ENCODE data around the gene PRDM12. TPM values are rescaled to one million over a fixed set of nuclear protein-coding genes. Genes with fewer than 3 reads are reported as not detected.
"Not testable (repeated sequence)": the region's sequence is repeated elsewhere in the genome, so short reads cannot be mapped to it uniquely, and the experiment has no call there.

PRDM12 gene
- polyA plus RNA-seq, 1 experiment = not detected

DNA sequence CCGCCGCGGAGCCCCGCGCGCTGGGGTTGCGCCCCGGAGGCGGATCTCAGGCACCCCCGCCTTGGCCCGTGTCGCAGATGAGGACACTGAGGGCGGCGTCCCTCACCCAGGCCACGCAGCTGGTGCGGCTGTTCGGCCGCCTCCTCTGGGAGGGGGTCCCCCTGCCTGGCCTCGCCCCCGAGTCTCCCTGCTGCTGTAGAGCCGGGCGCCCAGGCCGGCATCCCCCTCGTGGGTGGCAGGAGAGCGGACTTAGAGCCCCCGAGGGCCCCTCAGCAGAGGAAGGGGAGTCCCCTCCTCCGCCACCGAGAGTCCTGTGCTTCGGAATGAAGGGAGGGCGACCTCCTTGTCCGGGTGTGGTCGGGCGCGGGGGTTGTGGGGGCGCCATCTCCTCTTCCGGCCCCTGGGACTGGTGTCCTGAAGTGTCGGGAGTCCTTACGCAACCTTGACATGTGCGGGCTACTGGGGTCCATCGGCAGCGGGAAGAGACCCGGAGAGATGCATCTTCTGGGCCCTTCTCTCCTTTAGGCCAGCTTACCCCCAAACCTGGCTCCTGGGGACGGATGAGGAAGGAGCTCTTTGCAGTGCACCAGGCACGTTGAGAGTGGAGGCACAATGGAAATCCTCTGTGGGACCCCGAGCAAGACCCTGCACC is 17.5 kb downstream of the PRDM12 start:
- TF ChIP-seq, protein P1, sequence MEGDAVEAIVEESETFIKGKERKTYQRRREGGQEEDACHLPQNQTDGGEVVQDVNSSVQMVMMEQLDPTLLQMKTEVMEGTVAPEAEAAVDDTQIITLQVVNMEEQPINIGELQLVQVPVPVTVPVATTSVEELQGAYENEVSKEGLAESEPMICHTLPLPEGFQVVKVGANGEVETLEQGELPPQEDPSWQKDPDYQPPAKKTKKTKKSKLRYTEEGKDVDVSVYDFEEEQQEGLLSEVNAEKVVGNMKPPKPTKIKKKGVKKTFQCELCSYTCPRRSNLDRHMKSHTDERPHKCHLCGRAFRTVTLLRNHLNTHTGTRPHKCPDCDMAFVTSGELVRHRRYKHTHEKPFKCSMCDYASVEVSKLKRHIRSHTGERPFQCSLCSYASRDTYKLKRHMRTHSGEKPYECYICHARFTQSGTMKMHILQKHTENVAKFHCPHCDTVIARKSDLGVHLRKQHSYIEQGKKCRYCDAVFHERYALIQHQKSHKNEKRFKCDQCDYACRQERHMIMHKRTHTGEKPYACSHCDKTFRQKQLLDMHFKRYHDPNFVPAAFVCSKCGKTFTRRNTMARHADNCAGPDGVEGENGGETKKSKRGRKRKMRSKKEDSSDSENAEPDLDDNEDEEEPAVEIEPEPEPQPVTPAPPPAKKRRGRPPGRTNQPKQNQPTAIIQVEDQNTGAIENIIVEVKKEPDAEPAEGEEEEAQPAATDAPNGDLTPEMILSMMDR (IDR thresholded peaks at IDR 0.05; ENCODE audit: low read depth, low read length) = no peak
- Histone ChIP-seq H3K27me3 (ENCODE audit: control insufficient read depth, insufficient read depth, low read length) (peaks cover 24% of the 10 kb centered on the region), H3K4me3 (ENCODE audit: low read depth, low read length) (peak overlapping the region; percentile 56), H3K27ac (ENCODE audit: low read depth, low read length) (no peak overlapping the region), H3K9me3 (ENCODE audit: control insufficient read depth, insufficient read depth, low read length) (peaks cover 6% of the 10 kb centered on the region; the same call in 1 of the 2 replicates)
- CTCF ChIA-PET = interaction anchor here (0.6 to 8.0 kb wide), 10 partner anchors 9 to 880 kb away, joined by 4 to 188 read pairs (median 4); partner anchors contain the start of gene EXOSC2
- no peak for DNase-seq (ENCODE audit: low read depth, low spot score)
- POLR2A ChIA-PET = no interaction called here

DNA sequence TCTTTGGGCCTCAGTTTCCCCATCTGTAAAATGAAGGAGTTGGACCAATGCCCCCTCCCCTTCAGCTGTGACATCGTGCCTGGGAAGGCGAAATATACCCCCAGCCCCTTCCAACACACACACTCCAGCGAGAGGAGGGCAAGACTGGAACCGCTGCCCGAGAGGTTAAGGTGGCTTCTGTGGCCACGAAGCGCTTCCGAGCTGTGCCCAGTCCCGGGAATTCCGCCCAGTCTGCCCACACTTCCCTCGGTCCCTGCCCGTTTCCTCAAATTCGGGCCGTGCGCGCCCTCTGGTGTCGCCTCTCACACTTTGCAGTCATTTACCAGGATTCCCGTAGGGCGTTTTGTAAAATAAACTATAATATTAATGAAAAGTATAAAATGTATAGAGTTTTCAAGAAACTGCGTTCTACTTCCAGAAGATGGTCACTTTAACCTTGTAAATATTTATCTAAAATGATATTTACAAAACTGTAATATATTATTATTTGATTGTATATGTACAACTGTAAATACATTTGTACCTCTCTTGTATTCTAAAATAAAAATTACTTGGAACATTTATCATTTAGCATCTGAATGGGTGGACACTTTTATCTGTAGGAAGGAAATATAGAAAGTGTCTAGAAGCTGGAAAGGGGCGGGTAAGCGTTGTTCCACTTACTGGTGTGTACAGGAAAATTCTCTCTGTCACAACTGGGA is 18.2 kb downstream of the PRDM12 start:
- Histone ChIP-seq H3K9me3 (ENCODE audit: control insufficient read depth, insufficient read depth, low read length) (peaks cover 6% of the 10 kb centered on the region; the same call in 1 of the 2 replicates), H3K27me3 (ENCODE audit: control insufficient read depth, insufficient read depth, low read length) (peaks cover 19% of the 10 kb centered on the region), H3K4me3 (ENCODE audit: low read depth, low read length) (peak overlapping the region; percentile 36), H3K27ac (ENCODE audit: low read depth, low read length) (no peak overlapping the region)
- POLR2A ChIA-PET = no interaction called here
- TF ChIP-seq, protein P1 (IDR thresholded peaks at IDR 0.05; ENCODE audit: low read depth, low read length) = peak; percentile 86
- CTCF ChIA-PET = interaction anchor here (0.6 to 8.0 kb wide), 17 partner anchors 10 to 881 kb away, joined by 3 to 188 read pairs (median 4); partner anchors contain the start of gene EXOSC2
- DNase-seq (ENCODE audit: low read depth, low spot score) = no peak

DNA sequence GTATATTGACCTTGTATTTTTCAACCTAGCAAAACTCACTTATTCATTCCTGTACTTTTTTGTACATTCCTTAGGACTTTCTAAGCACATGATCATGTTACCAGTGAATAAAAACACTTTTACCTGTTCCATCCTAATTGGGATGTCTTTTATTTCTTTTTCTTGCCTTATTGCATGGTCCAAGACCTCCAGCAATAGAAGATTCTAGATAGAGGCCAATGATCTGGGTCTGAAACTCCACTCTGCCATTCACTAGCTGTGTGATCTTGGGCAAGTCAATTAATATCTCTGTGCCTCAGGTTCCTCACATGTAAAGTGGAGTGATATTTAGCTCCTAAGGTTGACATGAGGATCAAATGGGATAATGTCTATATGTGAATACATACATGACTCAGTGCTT is 20.7 kb downstream of the PRDM12 start:
- no peak overlapping the region for H3K4me3 ChIP-seq (ENCODE audit: low read depth, low read length)
- H3K27ac ChIP-seq (ENCODE audit: low read depth, low read length) = no peak overlapping the region
- ChIA-PET CTCF (interaction anchor here (0.7 to 8.0 kb wide), 5 partner anchors 16 to 228 kb away, joined by 3 to 188 read pairs (median 5); no protein-coding TSS in a partner anchor), POLR2A (no interaction called here)
- DNase-seq (ENCODE audit: low read depth, low spot score) = no peak
- peaks cover 6% of the 10 kb centered on the region; the same call in 1 of the 2 replicates for H3K9me3 ChIP-seq (ENCODE audit: control insufficient read depth, insufficient read depth, low read length)
- H3K27me3 ChIP-seq (ENCODE audit: control insufficient read depth, insufficient read depth, low read length) = peaks cover 3% of the 10 kb centered on the region
- TF ChIP-seq, protein P1 (IDR thresholded peaks at IDR 0.05; ENCODE audit: low read depth, low read length) = no peak

DNA sequence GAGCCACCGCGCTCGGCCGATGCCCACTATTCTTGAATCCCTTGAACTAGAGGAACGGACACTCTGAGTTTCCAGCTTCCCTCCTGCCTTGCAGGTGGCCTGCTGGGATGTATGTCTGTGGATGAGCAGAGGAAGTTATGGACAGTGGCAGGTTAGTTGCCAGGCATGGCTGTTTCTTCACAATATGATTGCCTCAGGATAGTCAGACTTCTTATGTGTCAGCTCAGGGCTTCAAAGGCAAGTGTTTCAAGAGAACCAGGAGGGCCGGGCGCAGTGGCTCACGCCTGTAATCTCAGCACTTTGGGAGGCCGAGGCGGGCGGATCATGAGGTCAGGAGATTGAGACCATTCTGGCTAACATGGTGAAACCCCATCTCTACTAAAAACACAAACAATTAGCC is 21.6 kb downstream of the PRDM12 start:
- not testable (repeated sequence) for H3K27me3 ChIP-seq (ENCODE audit: control insufficient read depth, insufficient read depth, low read length); H3K4me3 ChIP-seq (ENCODE audit: low read depth, low read length); H3K27ac ChIP-seq (ENCODE audit: low read depth, low read length); H3K9me3 ChIP-seq (ENCODE audit: control insufficient read depth, insufficient read depth, low read length); DNase-seq (ENCODE audit: low read depth, low spot score)
- ChIA-PET POLR2A (interaction anchor here (0.7 kb wide), 1 partner anchor 292 kb away, joined by 3 read pairs; no protein-coding TSS in a partner anchor), CTCF (interaction anchor here (0.7 to 8.0 kb wide), 4 partner anchors 15 to 223 kb away, joined by 3 to 188 read pairs (median 12); no protein-coding TSS in a partner anchor)

DNA sequence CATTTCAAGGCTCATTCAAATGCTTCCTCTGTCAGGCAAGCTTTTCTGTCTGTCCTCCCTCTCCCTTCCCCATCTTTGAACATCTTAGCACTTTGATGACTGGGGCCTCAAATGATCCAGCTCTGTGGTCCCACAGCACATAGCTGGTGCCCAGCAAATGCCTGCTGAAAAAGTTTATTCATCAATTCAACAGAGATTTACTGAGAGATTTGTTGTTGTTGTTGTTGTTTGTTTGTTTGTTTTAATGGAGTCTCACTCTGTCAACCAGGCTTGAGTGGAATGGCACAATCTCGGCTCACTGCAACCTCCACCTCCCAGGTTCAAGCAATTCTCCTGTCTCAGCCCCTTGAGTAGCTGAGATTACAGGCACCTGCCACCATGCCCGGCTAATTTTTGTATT is 23.2 kb downstream of the PRDM12 start:
- Histone ChIP-seq H3K4me3 (ENCODE audit: low read depth, low read length) (no peak overlapping the region), H3K27me3 (ENCODE audit: control insufficient read depth, insufficient read depth, low read length) (no peaks in the 10 kb centered on the region), H3K27ac (ENCODE audit: low read depth, low read length) (peak overlapping the region; percentile 21), H3K9me3 (ENCODE audit: control insufficient read depth, insufficient read depth, low read length) (peaks cover 11% of the 10 kb centered on the region)
- DNase-seq (ENCODE audit: low read depth, low spot score) = no peak
- TF ChIP-seq, protein P1 (IDR thresholded peaks at IDR 0.05; ENCODE audit: low read depth, low read length) = no peak
- CTCF ChIA-PET = interaction anchor here (0.6 to 1.2 kb wide), 3 partner anchors 180 to 359 kb away, joined by 3 read pairs; no protein-coding TSS in a partner anchor
- POLR2A ChIA-PET = no interaction called here

Measured in AG04450 (cell line).